ENCODE results near the gene DES. TPM values are rescaled to one million over a fixed set of nuclear protein-coding genes. Genes with fewer than 3 reads are reported as not detected.

Gene DES
- total and polyA plus RNA-seq, 2 of the 13 experiments (the other 11 are each of a cell fraction or from before 2014, with no cell fraction given): not detected

DNA sequence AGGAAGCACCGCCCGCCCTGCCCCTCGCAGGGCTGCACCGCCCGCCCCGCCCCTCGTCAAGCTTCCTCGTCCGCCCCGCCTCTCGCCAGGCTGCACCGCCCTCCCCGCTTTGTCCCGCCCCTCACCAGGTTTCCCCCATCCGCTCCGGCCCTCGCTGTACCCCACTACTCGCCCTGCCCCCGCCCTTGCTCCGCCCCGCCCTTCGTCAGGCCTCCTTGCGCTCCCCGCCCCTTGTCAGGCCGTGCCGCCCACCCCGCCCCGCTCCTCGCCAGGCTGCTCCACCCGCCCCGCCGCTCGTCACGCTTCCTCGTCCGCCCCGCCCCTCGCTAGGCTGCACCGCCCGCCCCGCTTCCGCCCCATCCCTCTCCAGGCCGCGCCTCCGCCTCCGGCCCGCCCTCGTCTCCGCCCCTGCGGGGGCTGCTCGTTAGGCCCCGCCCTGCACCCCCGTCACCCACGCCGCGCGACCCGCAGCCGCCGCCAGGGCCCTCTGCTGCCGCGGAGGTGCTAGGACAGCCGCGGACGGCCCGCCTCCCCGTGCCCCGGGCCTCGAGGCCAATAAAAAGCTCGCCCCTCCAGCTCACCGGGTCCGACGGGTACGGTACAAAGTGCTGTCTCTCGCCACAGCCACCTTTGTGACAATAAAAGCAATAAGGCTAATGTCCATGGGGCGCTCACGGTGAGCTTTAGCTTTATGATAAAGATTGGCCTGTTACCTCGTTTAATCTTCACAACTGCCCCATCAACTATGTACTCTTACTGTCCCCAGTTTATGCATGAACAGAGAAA is 29.9 kb upstream of the DES start (continued):
- TF ChIP-seq, protein P1, sequence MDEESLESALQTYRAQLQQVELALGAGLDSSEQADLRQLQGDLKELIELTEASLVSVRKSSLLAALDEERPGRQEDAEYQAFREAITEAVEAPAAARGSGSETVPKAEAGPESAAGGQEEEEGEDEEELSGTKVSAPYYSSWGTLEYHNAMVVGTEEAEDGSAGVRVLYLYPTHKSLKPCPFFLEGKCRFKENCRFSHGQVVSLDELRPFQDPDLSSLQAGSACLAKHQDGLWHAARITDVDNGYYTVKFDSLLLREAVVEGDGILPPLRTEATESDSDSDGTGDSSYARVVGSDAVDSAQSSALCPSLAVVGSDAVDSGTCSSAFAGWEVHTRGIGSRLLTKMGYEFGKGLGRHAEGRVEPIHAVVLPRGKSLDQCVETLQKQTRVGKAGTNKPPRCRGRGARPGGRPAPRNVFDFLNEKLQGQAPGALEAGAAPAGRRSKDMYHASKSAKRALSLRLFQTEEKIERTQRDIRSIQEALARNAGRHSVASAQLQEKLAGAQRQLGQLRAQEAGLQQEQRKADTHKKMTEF (CRISPR knock-in tag; IDR thresholded peaks at IDR 0.05): no peak
- TF ChIP-seq HDAC6 (IDR thresholded peaks at IDR 0.05; ENCODE audit: low read depth, low read length): no peak
- TF ChIP-seq XRCC5 (optimal IDR thresholded peaks at IDR 0.05; ENCODE audit: low read length): peak; percentile 92
- TF ChIP-seq MATR3 (CRISPR knock-in tag; IDR thresholded peaks at IDR 0.05): no peak
- TF ChIP-seq, protein P2, sequence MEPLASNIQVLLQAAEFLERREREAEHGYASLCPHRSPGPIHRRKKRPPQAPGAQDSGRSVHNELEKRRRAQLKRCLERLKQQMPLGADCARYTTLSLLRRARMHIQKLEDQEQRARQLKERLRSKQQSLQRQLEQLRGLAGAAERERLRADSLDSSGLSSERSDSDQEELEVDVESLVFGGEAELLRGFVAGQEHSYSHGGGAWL (CRISPR knock-in tag; IDR thresholded peaks at IDR 0.05): peak; percentile 47; the same call in 1 of the 2 replicates
- TF ChIP-seq NR2C2 (CRISPR knock-in tag; IDR thresholded peaks at IDR 0.05; ENCODE audit: borderline replicate concordance): peak; percentile 53; the same call in 1 of the 2 replicates
- TF ChIP-seq PHF8 (CRISPR knock-in tag; IDR thresholded peaks at IDR 0.05): peak; percentile 61; the same call in 1 of the 2 replicates
- TF ChIP-seq, protein P3, sequence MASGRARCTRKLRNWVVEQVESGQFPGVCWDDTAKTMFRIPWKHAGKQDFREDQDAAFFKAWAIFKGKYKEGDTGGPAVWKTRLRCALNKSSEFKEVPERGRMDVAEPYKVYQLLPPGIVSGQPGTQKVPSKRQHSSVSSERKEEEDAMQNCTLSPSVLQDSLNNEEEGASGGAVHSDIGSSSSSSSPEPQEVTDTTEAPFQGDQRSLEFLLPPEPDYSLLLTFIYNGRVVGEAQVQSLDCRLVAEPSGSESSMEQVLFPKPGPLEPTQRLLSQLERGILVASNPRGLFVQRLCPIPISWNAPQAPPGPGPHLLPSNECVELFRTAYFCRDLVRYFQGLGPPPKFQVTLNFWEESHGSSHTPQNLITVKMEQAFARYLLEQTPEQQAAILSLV (CRISPR knock-in tag; IDR thresholded peaks at IDR 0.05; ENCODE audit: borderline replicate concordance): no peak
- TF ChIP-seq ZNF629 (CRISPR knock-in tag; conservative IDR thresholded peaks at IDR 0.05): no peak
- TF ChIP-seq PAF1 (CRISPR knock-in tag; IDR thresholded peaks at IDR 0.05): no peak
- TF ChIP-seq NFRKB (IDR thresholded peaks at IDR 0.05): no peak
- TF ChIP-seq, protein P4, sequence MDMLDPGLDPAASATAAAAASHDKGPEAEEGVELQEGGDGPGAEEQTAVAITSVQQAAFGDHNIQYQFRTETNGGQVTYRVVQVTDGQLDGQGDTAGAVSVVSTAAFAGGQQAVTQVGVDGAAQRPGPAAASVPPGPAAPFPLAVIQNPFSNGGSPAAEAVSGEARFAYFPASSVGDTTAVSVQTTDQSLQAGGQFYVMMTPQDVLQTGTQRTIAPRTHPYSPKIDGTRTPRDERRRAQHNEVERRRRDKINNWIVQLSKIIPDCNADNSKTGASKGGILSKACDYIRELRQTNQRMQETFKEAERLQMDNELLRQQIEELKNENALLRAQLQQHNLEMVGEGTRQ (IDR thresholded peaks at IDR 0.05; ENCODE audit: low read depth, low read length): no peak
- TF ChIP-seq, protein P4 (CRISPR knock-in tag; IDR thresholded peaks at IDR 0.05; ENCODE audit: borderline replicate concordance): no peak
- TF ChIP-seq RORA (CRISPR knock-in tag; IDR thresholded peaks at IDR 0.05): no peak
- peak; percentile 80 for TF ChIP-seq ZNF350 (CRISPR knock-in tag; IDR thresholded peaks at IDR 0.05; ENCODE audit: borderline replicate concordance, low read depth)
- TF ChIP-seq ZNF256 (CRISPR knock-in tag; conservative IDR thresholded peaks at IDR 0.05): no peak
- TF ChIP-seq STAT5B (CRISPR knock-in tag; IDR thresholded peaks at IDR 0.05): no peak
- 0 out of 2 replicates have a peak, but pooled peaks have one; percentile 31 for TF ChIP-seq ZNF264 (CRISPR knock-in tag; IDR thresholded peaks at IDR 0.05)
- TF ChIP-seq ZNF549 (CRISPR knock-in tag; IDR thresholded peaks at IDR 0.05): no peak
- peak; percentile 34 for TF ChIP-seq SRSF1 (optimal IDR thresholded peaks at IDR 0.05; ENCODE audit: low read depth, low read length)
- TF ChIP-seq GATA4 (IDR thresholded peaks at IDR 0.05; ENCODE audit: borderline replicate concordance, low read depth): no peak
- TF ChIP-seq, protein P5, sequence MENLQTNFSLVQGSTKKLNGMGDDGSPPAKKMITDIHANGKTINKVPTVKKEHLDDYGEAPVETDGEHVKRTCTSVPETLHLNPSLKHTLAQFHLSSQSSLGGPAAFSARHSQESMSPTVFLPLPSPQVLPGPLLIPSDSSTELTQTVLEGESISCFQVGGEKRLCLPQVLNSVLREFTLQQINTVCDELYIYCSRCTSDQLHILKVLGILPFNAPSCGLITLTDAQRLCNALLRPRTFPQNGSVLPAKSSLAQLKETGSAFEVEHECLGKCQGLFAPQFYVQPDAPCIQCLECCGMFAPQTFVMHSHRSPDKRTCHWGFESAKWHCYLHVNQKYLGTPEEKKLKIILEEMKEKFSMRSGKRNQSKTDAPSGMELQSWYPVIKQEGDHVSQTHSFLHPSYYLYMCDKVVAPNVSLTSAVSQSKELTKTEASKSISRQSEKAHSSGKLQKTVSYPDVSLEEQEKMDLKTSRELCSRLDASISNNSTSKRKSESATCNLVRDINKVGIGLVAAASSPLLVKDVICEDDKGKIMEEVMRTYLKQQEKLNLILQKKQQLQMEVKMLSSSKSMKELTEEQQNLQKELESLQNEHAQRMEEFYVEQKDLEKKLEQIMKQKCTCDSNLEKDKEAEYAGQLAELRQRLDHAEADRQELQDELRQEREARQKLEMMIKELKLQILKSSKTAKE (CRISPR knock-in tag; IDR thresholded peaks at IDR 0.05; ENCODE audit: borderline replicate concordance): 0 out of 2 replicates have a peak, but pooled peaks have one; percentile 22

All from HepG2 (cell line).